ENCODE results near the gene CALCB. TPM values are rescaled to one million over a fixed set of nuclear protein-coding genes. Genes with fewer than 3 reads are reported as not detected.
"Not testable (repeated sequence)": the region's sequence is repeated elsewhere in the genome, so short reads cannot be mapped to it uniquely, and the experiment has no call there.

Gene CALCB
- total RNA-seq, 1 donor from 2014 or later = not detected

DNA sequence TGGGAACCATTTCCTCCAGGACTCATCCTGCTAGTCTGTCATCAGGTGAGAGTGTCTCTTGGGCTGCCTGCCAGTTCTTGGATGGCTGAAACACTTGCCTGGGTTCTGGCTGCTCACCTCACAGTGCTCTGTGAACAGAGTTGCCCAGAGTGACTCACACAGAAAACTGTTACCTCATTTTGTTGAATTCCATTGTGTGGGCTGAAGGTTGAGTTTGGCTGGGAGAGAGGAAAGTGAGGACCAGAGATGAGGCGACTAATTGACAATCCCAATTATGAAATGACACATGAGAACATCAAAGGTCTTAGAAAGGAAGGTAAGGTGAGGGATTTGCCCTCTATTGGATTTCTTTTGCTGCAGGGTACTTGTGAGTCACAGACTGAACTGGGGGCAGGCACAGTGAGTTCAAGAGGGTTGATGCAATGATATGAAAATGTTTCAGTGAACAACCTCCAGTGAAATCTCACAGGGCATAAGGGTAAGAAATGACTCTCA, 20.2 kb upstream of the CALCB start:
- no peak overlapping the region for H3K4me3 Mint-ChIP-seq
- no peaks in the 10 kb centered on the region for H3K36me3 Mint-ChIP-seq (ENCODE audit: low read depth)
- peaks cover 2% of the 10 kb centered on the region for H3K9me3 Mint-ChIP-seq
- H3K27me3 Mint-ChIP-seq (ENCODE audit: low read depth) = no peaks in the 10 kb centered on the region
- TF ChIP-seq CTCF (conservative IDR thresholded peaks at IDR 0.05) = no peak
- no peak overlapping the region for H3K27ac Mint-ChIP-seq (ENCODE audit: unreplicated experiment)
- H3K4me1 Mint-ChIP-seq = no peaks in the 10 kb centered on the region
- no peak for DNase-seq (ENCODE audit: low read depth, low spot score)

- H3K27ac Mint-ChIP-seq (ENCODE audit: unreplicated experiment) = no peak overlapping the region
- no peak overlapping the region for H3K4me3 Mint-ChIP-seq
- H3K9me3 Mint-ChIP-seq = no peaks in the 10 kb centered on the region
- H3K36me3 Mint-ChIP-seq (ENCODE audit: low read depth) = no peaks in the 10 kb centered on the region
- no peak for DNase-seq (ENCODE audit: low read depth, low spot score)
- no peaks in the 10 kb centered on the region for H3K4me1 Mint-ChIP-seq
- no peak for TF ChIP-seq CTCF (conservative IDR thresholded peaks at IDR 0.05)
- no peaks in the 10 kb centered on the region for H3K27me3 Mint-ChIP-seq (ENCODE audit: low read depth)
Measured at GRCh38 chr11:15055620-15056356, 17.6 kb upstream of the CALCB start.

DNA sequence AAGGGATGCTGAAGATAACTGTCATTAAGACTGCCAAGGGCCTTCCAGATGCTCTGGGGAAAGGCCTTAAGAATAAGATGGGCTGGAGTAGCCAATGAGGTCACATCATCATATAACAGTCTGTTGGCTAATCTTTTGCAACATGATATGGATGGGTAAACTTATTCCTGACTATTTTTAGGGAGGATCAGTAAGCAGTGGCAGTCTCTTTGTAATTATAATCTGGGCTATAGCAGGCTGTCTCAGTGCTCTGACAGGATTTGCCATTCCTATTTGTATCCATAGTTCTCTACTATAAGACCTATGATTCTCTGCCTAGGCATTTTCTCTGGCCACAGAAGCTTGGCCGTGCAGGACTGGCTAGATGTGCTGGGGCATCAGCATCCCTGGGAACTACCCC, 16.1 kb upstream of the CALCB start:
- H3K27ac Mint-ChIP-seq (ENCODE audit: unreplicated experiment) = no peak overlapping the region
- TF ChIP-seq CTCF (conservative IDR thresholded peaks at IDR 0.05) = no peak
- peaks cover 2% of the 10 kb centered on the region for H3K4me1 Mint-ChIP-seq
- no peaks in the 10 kb centered on the region for H3K27me3 Mint-ChIP-seq (ENCODE audit: low read depth)
- DNase-seq (ENCODE audit: low read depth, low spot score) = no peak
- H3K9me3 Mint-ChIP-seq = no peaks in the 10 kb centered on the region
- no peaks in the 10 kb centered on the region for H3K36me3 Mint-ChIP-seq (ENCODE audit: low read depth)
- no peak overlapping the region for H3K4me3 Mint-ChIP-seq

GRCh38 chr11:15059132-15059915, 14.1 kb upstream of the CALCB start:
- Mint-ChIP-seq H3K36me3 (ENCODE audit: low read depth) (no peaks in the 10 kb centered on the region), H3K9me3 (no peaks in the 10 kb centered on the region), H3K4me3 (no peak overlapping the region), H3K27ac (ENCODE audit: unreplicated experiment) (no peak overlapping the region), H3K27me3 (ENCODE audit: low read depth) (no peaks in the 10 kb centered on the region), H3K4me1 (peaks cover 10% of the 10 kb centered on the region)
- no peak for DNase-seq (ENCODE audit: low read depth, low spot score)
- TF ChIP-seq CTCF (conservative IDR thresholded peaks at IDR 0.05) = no peak

DNA sequence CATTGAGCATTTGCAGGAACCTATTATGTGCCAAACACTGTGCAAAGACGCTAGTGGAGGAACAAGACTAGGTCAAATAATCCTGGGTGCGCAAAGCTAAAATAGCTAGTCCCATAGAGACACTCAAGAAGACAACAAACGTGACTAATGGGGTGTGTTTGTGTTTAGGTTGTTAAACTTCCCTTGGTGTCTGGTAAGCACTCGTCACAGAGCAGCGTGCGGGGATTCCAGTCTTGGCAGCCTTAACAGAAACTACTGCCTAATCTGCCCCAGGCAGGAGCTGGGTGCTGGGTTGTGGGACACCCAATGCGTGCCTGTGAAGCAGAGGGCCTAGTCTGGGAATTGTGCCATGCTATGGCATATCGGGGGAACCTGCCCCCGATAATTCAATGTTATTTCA, 10.8 kb upstream of the CALCB start:
- Mint-ChIP-seq H3K9me3 (no peaks in the 10 kb centered on the region), H3K27me3 (ENCODE audit: low read depth) (no peaks in the 10 kb centered on the region), H3K4me3 (no peak overlapping the region), H3K27ac (ENCODE audit: unreplicated experiment) (no peak overlapping the region), H3K4me1 (peaks cover 10% of the 10 kb centered on the region), H3K36me3 (ENCODE audit: low read depth) (no peaks in the 10 kb centered on the region)
- DNase-seq (ENCODE audit: low read depth, low spot score) = no peak
- no peak for TF ChIP-seq CTCF (conservative IDR thresholded peaks at IDR 0.05)

GRCh38 chr11:15069751-15070150, 3.6 kb upstream of the CALCB start:
- not testable (repeated sequence) for H3K27me3 Mint-ChIP-seq (ENCODE audit: low read depth); H3K4me3 Mint-ChIP-seq; DNase-seq (ENCODE audit: low read depth, low spot score); H3K4me1 Mint-ChIP-seq; H3K27ac Mint-ChIP-seq (ENCODE audit: unreplicated experiment); H3K36me3 Mint-ChIP-seq (ENCODE audit: low read depth)
- H3K9me3 Mint-ChIP-seq = peaks cover 12% of the 10 kb centered on the region

All from neural crest cell (in vitro differentiated cells).